GM23248 (cell line): ENCODE results near the gene MAMDC2. TPM values are rescaled to one million over a fixed set of nuclear protein-coding genes. Genes with fewer than 3 reads are reported as not detected.

Source experiments
- DNase-seq: peaks from one replicate; pipeline ENCODE4 v3.0.0-alpha.2; 2015
- H2AFZ ChIP-seq: fragments of 200-600 bp; sonication (generic); 2 replicates; pipeline ENCODE4 v1.6.1; 2016; ENCODE audit warnings: antibody characterized with exemption
- H3F3A ChIP-seq: fragments of 200-600 bp; sonication (generic); 2 replicates; pipeline ENCODE4 v1.6.1; 2016; ENCODE audit warnings: mild to moderate bottlenecking, antibody characterized with exemption, mixed run types; ENCODE audit not compliant: insufficient read depth
- H3K27ac ChIP-seq: fragments of 200-600 bp; sonication (generic); 2 replicates; pipeline ENCODE4 v1.5.1; 2016; ENCODE audit warnings: mild to moderate bottlenecking
- H3K27me3 ChIP-seq: fragments of 200-600 bp; sonication (generic); replicated peaks from 2 replicates; pipeline ENCODE4 v1.6.1; 2016; ENCODE audit warnings: mild to moderate bottlenecking; ENCODE audit not compliant: insufficient read depth
- H3K36me3 ChIP-seq: fragments of 200-600 bp; sonication (generic); 2 replicates; pipeline ENCODE4 v1.6.1; 2016; ENCODE audit warnings: low read depth, mild to moderate bottlenecking
- H3K4me1 ChIP-seq: fragments of 200-600 bp; sonication (generic); 2 replicates; pipeline ENCODE4 v1.6.1; 2016; ENCODE audit warnings: mild to moderate bottlenecking; ENCODE audit not compliant: insufficient read depth
- H3K4me2 ChIP-seq: fragments of 200-600 bp; sonication (generic); one replicate; pipeline ENCODE4 v1.6.1; 2016; ENCODE audit warnings: mild to moderate bottlenecking; ENCODE audit not compliant: unreplicated experiment
- H3K4me3 ChIP-seq: fragments of 200-600 bp; sonication (generic); 2 replicates; pipeline ENCODE4 v1.5.1; 2016; ENCODE audit warnings: mild to moderate bottlenecking
- H3K79me2 ChIP-seq: fragments of 200-600 bp; sonication (generic); 2 replicates; pipeline ENCODE4 v1.6.1; 2016; ENCODE audit warnings: mild to moderate bottlenecking; ENCODE audit not compliant: insufficient read depth
- H3K9ac ChIP-seq: fragments of 200-600 bp; sonication (generic); 2 replicates; pipeline ENCODE4 v1.6.1; 2016; ENCODE audit warnings: mild to moderate bottlenecking
- H3K9me2 ChIP-seq: fragments of 200-600 bp; sonication (generic); 2 replicates; pipeline ENCODE4 v1.6.1; 2016; ENCODE audit warnings: mixed run types, mild to moderate bottlenecking, moderate library complexity; ENCODE audit not compliant: insufficient read depth
- H3K9me3 ChIP-seq: fragments of 200-600 bp; sonication (generic); one replicate; pipeline ENCODE4 v1.6.1; 2017; ENCODE audit warnings: low read depth
- H4K20me1 ChIP-seq: fragments of 200-600 bp; sonication (generic); 2 replicates; pipeline ENCODE4 v1.6.0; 2016; ENCODE audit not compliant: insufficient read depth
- EZH2 ChIP-seq: fragments of 200-600 bp; sonication (generic); IDR thresholded peaks from 2 replicates; pipeline ENCODE4 v1.6.1; 2018; ENCODE audit warnings: antibody characterized with exemption, mild to moderate bottlenecking; ENCODE audit not compliant: insufficient read depth, poor library complexity, severe bottlenecking
- EZH2phosphoT487 ChIP-seq: fragments of 200-600 bp; sonication (generic); IDR thresholded peaks from 2 replicates; pipeline ENCODE4 v1.6.1; 2018; ENCODE audit warnings: antibody characterized with exemption, moderate library complexity, mild to moderate bottlenecking, low read depth; ENCODE audit not compliant: insufficient read depth
- WGBS, 2 experiments: methylation state at CpG; one replicate each; pipeline ENCODE4 v1.1.6; 2015 to 2017; ENCODE audit warnings: low lambda C conversion rate in 2 of 2, low coverage in 1 of 2; ENCODE audit errors: missing lambda C conversion rate in 2 of 2; 5-methylcytosine and 5-hydroxymethylcytosine counted together
- in situ Hi-C: fragments of 300-500 bp; cut with MboI; formaldehyde crosslinking; loops from 2 replicates; pipeline ENCODE4 v1.15.0; 2020
- polyA plus RNA-seq: library from polyadenylated mRNA; unstranded; fragments of >200 nt; fragmentation: Nextera tagmentation; extraction: Ambion mirVana; gene quantifications from 2 replicates; pipeline ENCODE4 v1.2.1, GENCODE V29; 2016
- total RNA-seq: library from RNA; depleted of rRNA; stranded (reverse); fragments of >200 nt; shearing (Covaris generic); gene quantifications from 2 replicates; pipeline ENCODE4 v1.2.3, GENCODE V29; 2014

Gene MAMDC2
- total and polyA plus RNA-seq, 2 experiments from 2014 or later, result 0.45 TPM; not detected in 1

GRCh38 chr9:70060883-70061507 is 17.3 kb downstream of the MAMDC2 start:
- Histone ChIP-seq H3K9me2 (no peaks in the 10 kb centered on the region), H4K20me1 (no peaks in the 10 kb centered on the region)
- in situ Hi-C loops, result no loop called here

DNA sequence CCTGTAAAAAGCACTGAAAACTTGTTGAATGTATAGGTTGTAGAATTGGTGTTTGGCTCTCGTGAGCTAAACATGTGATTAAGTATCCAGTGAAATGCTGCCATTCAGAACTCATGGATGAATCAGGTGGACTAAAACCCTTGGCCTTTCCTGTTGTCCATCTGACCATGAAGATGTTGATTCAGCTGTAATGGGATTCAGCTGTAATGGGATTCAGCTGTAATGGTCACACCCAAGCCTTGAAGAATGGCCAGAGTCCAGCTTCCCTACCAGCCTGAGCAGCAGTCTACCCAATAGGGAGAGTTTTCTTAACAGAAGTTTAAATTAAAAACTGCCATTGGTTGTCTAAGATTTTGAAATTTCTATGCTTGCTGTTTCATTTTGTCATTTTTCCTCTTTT is 18.1 kb downstream of the MAMDC2 start:
- Histone ChIP-seq H4K20me1 (no peaks in the 10 kb centered on the region), H3K4me3 (no peak overlapping the region), H3K9ac (no peak overlapping the region), H3F3A (no peaks in the 10 kb centered on the region), H3K36me3 (no peaks in the 10 kb centered on the region), H3K27me3 (peaks cover 36% of the 10 kb centered on the region), H2AFZ (no peak overlapping the region), H3K4me1 (0 out of 2 replicates have a peak, but pooled peaks cover 4% of the 10 kb centered on the region), H3K4me2 (no peak overlapping the region), H3K27ac (no peak overlapping the region), H3K79me2 (no peaks in the 10 kb centered on the region), H3K9me3 (no peaks in the 10 kb centered on the region), H3K9me2 (no peaks in the 10 kb centered on the region)
- peak; percentile 38 for DNase-seq
- in situ Hi-C loops, result no loop called here
- TF ChIP-seq EZH2, result no peak
- no peak for TF ChIP-seq EZH2phosphoT487
- 40 to 53% methylated on average over 1 of the region's 1 CpG for WGBS, 2 experiments

More at GRCh38 chr9:70060883-70061507, 17.3 kb downstream of the MAMDC2 start:
- Histone ChIP-seq H3K79me2 (no peaks in the 10 kb centered on the region), H3K27me3 (peaks cover 44% of the 10 kb centered on the region), H3K9ac (no peak overlapping the region), H3K36me3 (no peaks in the 10 kb centered on the region), H3K4me1 (0 out of 2 replicates have a peak, but pooled peaks cover 4% of the 10 kb centered on the region), H3F3A (no peaks in the 10 kb centered on the region), H3K4me2 (no peak overlapping the region), H3K9me3 (no peaks in the 10 kb centered on the region), H2AFZ (no peak overlapping the region), H3K4me3 (no peak overlapping the region), H3K27ac (no peak overlapping the region)
- no peak for DNase-seq
- TF ChIP-seq EZH2phosphoT487, result no peak
- TF ChIP-seq EZH2, result no peak

- WGBS, 2 experiments, result 90 to 93% methylated on average over 1 of the region's 1 CpG
- in situ Hi-C loops, result no loop called here
- TF ChIP-seq EZH2 (no peak), EZH2phosphoT487 (no peak)
These were observed 20.8 kb downstream of the MAMDC2 start for GRCh38 chr9:70064496-70064895.

DNA sequence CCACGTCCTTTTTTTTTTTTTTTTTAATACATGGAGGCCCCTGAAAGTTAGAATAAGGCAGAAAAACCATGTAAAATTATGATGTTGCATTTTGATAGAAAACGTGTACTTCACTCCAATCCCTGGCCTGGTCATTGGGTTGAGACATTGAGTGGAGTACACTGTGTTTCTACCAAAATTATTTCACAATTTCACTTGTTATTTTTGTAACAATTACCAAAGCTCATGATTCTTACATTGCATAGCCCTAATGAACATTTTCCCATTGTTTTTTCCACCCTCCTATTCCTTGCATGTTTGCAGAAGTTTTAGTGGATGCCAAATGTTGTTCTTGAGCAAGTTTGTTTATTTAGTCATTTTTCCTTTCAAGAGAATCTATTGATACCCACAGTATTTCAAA is 21.9 kb downstream of the MAMDC2 start:
- H3K27ac ChIP-seq, result no peak overlapping the region
- H2AFZ ChIP-seq, result no peak overlapping the region
- H3K27me3 ChIP-seq, result peaks cover 6% of the 10 kb centered on the region; the same call in 1 of the 2 replicates
- no peak for TF ChIP-seq EZH2phosphoT487
- no peak for TF ChIP-seq EZH2
- H3K79me2 ChIP-seq, result no peaks in the 10 kb centered on the region
- 0 out of 2 replicates have a peak, but pooled peaks cover 4% of the 10 kb centered on the region for H3K4me1 ChIP-seq
- DNase-seq, result no peak
- H3K36me3 ChIP-seq, result no peaks in the 10 kb centered on the region
- H3K9me2 ChIP-seq, result no peaks in the 10 kb centered on the region
- no peaks in the 10 kb centered on the region for H3F3A ChIP-seq
- no peak overlapping the region for H3K9ac ChIP-seq
- H3K4me2 ChIP-seq, result no peak overlapping the region
- no peaks in the 10 kb centered on the region for H4K20me1 ChIP-seq
- in situ Hi-C loops, result no loop called here
- 15 to 22% methylated on average over 2 of the region's 2 CpGs for WGBS, 2 experiments
- no peak overlapping the region for H3K4me3 ChIP-seq
- H3K9me3 ChIP-seq, result no peaks in the 10 kb centered on the region

More at GRCh38 chr9:70064496-70064895, 20.8 kb downstream of the MAMDC2 start:
- Histone ChIP-seq H3F3A (no peaks in the 10 kb centered on the region), H3K27ac (no peak overlapping the region), H3K9me3 (no peaks in the 10 kb centered on the region), H3K4me1 (0 out of 2 replicates have a peak, but pooled peaks cover 4% of the 10 kb centered on the region), H3K27me3 (peaks cover 16% of the 10 kb centered on the region; the same call in 1 of the 2 replicates), H3K9me2 (no peaks in the 10 kb centered on the region), H3K36me3 (no peaks in the 10 kb centered on the region), H4K20me1 (no peaks in the 10 kb centered on the region), H3K79me2 (no peaks in the 10 kb centered on the region), H3K4me3 (no peak overlapping the region), H3K4me2 (no peak overlapping the region), H2AFZ (no peak overlapping the region), H3K9ac (no peak overlapping the region)
- DNase-seq, result no peak
